PC-3 (cell line): Measurements from ENCODE around the gene DAPL1. TPM values are rescaled to one million over a fixed set of nuclear protein-coding genes. Genes with fewer than 3 reads are reported as not detected.

Experiments
- ATAC-seq: fragments of 200-7000 bp; cut with Tn5 transposase; 2 replicates; pipeline ENCODE4 v1.9.1; 2020; ENCODE audit warnings: mild to moderate bottlenecking, moderate library complexity
- BruUV-seq: library from RNA; stranded (reverse); fragments of 400-500 nt; replicated peaks from 2 replicates; lab custom pipeline; 2021; lab: Mats Ljungman, UMichigan
- CTCF ChIA-PET: fragments of 300-600 bp; sonication (Branson Sonifier 250); formaldehyde crosslinking; loops from one replicate; lab custom pipeline; 2022; ENCODE audit warnings: antibody characterized with exemption; lab: Charles Lee
- POLR2A ChIA-PET: fragments of 300-600 bp; sonication (Branson Sonifier 250); formaldehyde crosslinking; loops from one replicate; lab custom pipeline; 2022; ENCODE audit warnings: antibody characterized with exemption; ENCODE audit not compliant: unreplicated experiment; lab: Charles Lee
- DNase-seq: peaks from one replicate; pipeline ENCODE4 v3.0.0-alpha.2; 2015
- H2AFZ ChIP-seq: fragments of 300-600 bp; sonication (generic); 2 replicates; pipeline ENCODE4 v1.6.0; 2016; ENCODE audit warnings: antibody characterized with exemption, low read length
- H3F3A ChIP-seq: fragments of 300-600 bp; sonication (generic); one replicate; pipeline ENCODE4 v1.6.0; 2017; ENCODE audit warnings: antibody characterized with exemption, low read length, control low read depth, mild to moderate bottlenecking; ENCODE audit not compliant: unreplicated experiment
- H3K27ac ChIP-seq: fragments of 300-600 bp; sonication (generic); 2 replicates; pipeline ENCODE4 v1.5.1; 2016; ENCODE audit warnings: mild to moderate bottlenecking, low read length
- H3K27me3 ChIP-seq: fragments of 300-600 bp; sonication (generic); 2 replicates; pipeline ENCODE4 v1.6.1; 2016; ENCODE audit warnings: low read length, mixed read lengths
- H3K36me3 ChIP-seq: fragments of 300-600 bp; sonication (generic); 2 replicates; pipeline ENCODE4 v1.6.1; 2016; ENCODE audit warnings: low read depth, mixed run types, low read length, mixed read lengths
- H3K4me1 ChIP-seq: fragments of 300-600 bp; sonication (generic); 2 replicates; pipeline ENCODE4 v1.5.1; 2016; ENCODE audit warnings: low read length; ENCODE audit not compliant: insufficient read depth
- H3K4me2 ChIP-seq: fragments of 300-600 bp; sonication (generic); 2 replicates; pipeline ENCODE4 v1.6.0; 2016; ENCODE audit warnings: low read length
- H3K4me3 ChIP-seq: fragments of 300-600 bp; sonication (generic); 2 replicates; pipeline ENCODE4 v1.5.1; 2016; ENCODE audit warnings: mild to moderate bottlenecking, low read length, mixed read lengths
- H3K79me2 ChIP-seq: fragments of 300-600 bp; sonication (generic); 2 replicates; pipeline ENCODE4 v1.6.1; 2017; ENCODE audit warnings: low read length, mixed read lengths
- H3K9ac ChIP-seq: fragments of 300-600 bp; sonication (generic); 2 replicates; pipeline ENCODE4 v1.6.0; 2016; ENCODE audit warnings: mild to moderate bottlenecking, low read length
- H3K9me2 ChIP-seq: fragments of 300-600 bp; sonication (generic); replicated peaks from 2 replicates; pipeline ENCODE4 v1.6.1; 2016; ENCODE audit warnings: mixed run types, low read length, mixed read lengths
- H3K9me3 ChIP-seq: fragments of 300-600 bp; sonication (generic); 2 replicates; pipeline ENCODE4 v1.6.1; 2016; ENCODE audit warnings: low read length, mixed read lengths
- H4K20me1 ChIP-seq: fragments of 300-600 bp; sonication (generic); 2 replicates; pipeline ENCODE4 v1.6.1; 2016; ENCODE audit warnings: low read length, mixed read lengths
- CTCF ChIP-seq: fragments of 300-600 bp; sonication (generic); conservative IDR thresholded peaks from 2 replicates; pipeline ENCODE4 v1.5.1; 2017; ENCODE audit warnings: antibody characterized with exemption, low read depth, mild to moderate bottlenecking, low read length
- EZH2 ChIP-seq: fragments of 300-600 bp; sonication (generic); IDR thresholded peaks from one replicate; pipeline ENCODE4 v1.6.1; 2017; ENCODE audit warnings: antibody characterized with exemption, mild to moderate bottlenecking, low read length; ENCODE audit not compliant: unreplicated experiment
- EZH2phosphoT487 ChIP-seq: fragments of 300-600 bp; sonication (generic); IDR thresholded peaks from 2 replicates; pipeline ENCODE4 v1.6.1; 2018; ENCODE audit warnings: mild to moderate bottlenecking, antibody characterized with exemption, low read length, borderline replicate concordance
- intact Hi-C: fragments of 100-400 bp; cut with micrococcal nuclease; formaldehyde crosslinking; loops from 2 replicates; pipeline ENCODE4 v1.9.0; 2023
- total RNA-seq: library from RNA; depleted of rRNA; stranded (reverse); fragments of >200 nt; gene quantifications from 2 replicates; pipeline ENCODE4 v1.2.3, GENCODE V29; 2014

DAPL1 gene
- total RNA-seq, 1 experiment from 2014 or later = not detected

GRCh38 chr2:158783923-158784322 is 11.2 kb upstream of the DAPL1 start:
- H3F3A ChIP-seq = no peaks in the 10 kb centered on the region
- H3K27ac ChIP-seq = no peak overlapping the region
- H2AFZ ChIP-seq = no peak overlapping the region
- no peaks in the 10 kb centered on the region for H3K4me1 ChIP-seq
- H3K4me3 ChIP-seq = no peak overlapping the region
- H3K9me3 ChIP-seq = no peaks in the 10 kb centered on the region
- POLR2A ChIA-PET = no interaction called here
- no peaks in the 10 kb centered on the region for H4K20me1 ChIP-seq
- intact Hi-C loops = no loop called here
- DNase-seq (no peak), ATAC-seq (no peak)
- no peak overlapping the region for H3K9ac ChIP-seq
- H3K9me2 ChIP-seq = no peaks in the 10 kb centered on the region
- BruUV-seq = no TSS peak
- no peaks in the 10 kb centered on the region for H3K27me3 ChIP-seq
- no peaks in the 10 kb centered on the region for H3K79me2 ChIP-seq
- CTCF ChIA-PET = no interaction called here
- H3K36me3 ChIP-seq = no peaks in the 10 kb centered on the region
- no peak overlapping the region for H3K4me2 ChIP-seq
- TF ChIP-seq EZH2phosphoT487 = no peak
- TF ChIP-seq CTCF = no peak
- TF ChIP-seq EZH2 = no peak

- DNase-seq (no peak), ATAC-seq (no peak)
- H3K9ac ChIP-seq = no peak overlapping the region
- no peak overlapping the region for H3K4me3 ChIP-seq
- no peaks in the 10 kb centered on the region for H3F3A ChIP-seq
- CTCF ChIA-PET = no interaction called here
- H3K9me2 ChIP-seq = no peaks in the 10 kb centered on the region
- no peak overlapping the region for H3K27ac ChIP-seq
- H3K79me2 ChIP-seq = no peaks in the 10 kb centered on the region
- H3K27me3 ChIP-seq = no peaks in the 10 kb centered on the region
- TF ChIP-seq EZH2phosphoT487 (no peak), EZH2 (no peak), CTCF (no peak)
- POLR2A ChIA-PET = no interaction called here
- H3K9me3 ChIP-seq = no peaks in the 10 kb centered on the region
- H2AFZ ChIP-seq = no peak overlapping the region
- intact Hi-C loops = no loop called here
- H4K20me1 ChIP-seq = no peaks in the 10 kb centered on the region
- no TSS peak for BruUV-seq
- H3K4me1 ChIP-seq = no peaks in the 10 kb centered on the region
- no peaks in the 10 kb centered on the region for H3K36me3 ChIP-seq
- H3K4me2 ChIP-seq = no peak overlapping the region
Measured at GRCh38 chr2:158786897-158787296, 8.2 kb upstream of the DAPL1 start.

GRCh38 chr2:158788951-158789350 is 6.2 kb upstream of the DAPL1 start:
- Histone ChIP-seq H3K9ac (no peak overlapping the region), H3K9me3 (no peaks in the 10 kb centered on the region), H3F3A (no peaks in the 10 kb centered on the region), H3K36me3 (no peaks in the 10 kb centered on the region), H3K27me3 (peaks cover 6% of the 10 kb centered on the region), H3K79me2 (no peaks in the 10 kb centered on the region), H3K4me1 (no peaks in the 10 kb centered on the region), H3K4me3 (no peak overlapping the region), H4K20me1 (no peaks in the 10 kb centered on the region), H3K9me2 (no peaks in the 10 kb centered on the region), H2AFZ (no peak overlapping the region), H3K27ac (no peak overlapping the region), H3K4me2 (no peak overlapping the region)
- CTCF ChIA-PET = no interaction called here
- intact Hi-C loops = no loop called here
- BruUV-seq = no TSS peak
- no peak for DNase-seq
- no peak for ATAC-seq
- TF ChIP-seq CTCF (no peak), EZH2 (no peak), EZH2phosphoT487 (no peak)
- POLR2A ChIA-PET = no interaction called here
